Measurements from ENCODE around the gene ADGRL3.
"Not testable (repeated sequence)": the region's sequence is repeated elsewhere in the genome, so short reads cannot be mapped to it uniquely, and the experiment has no call there.

The ADGRL3 gene

DNA sequence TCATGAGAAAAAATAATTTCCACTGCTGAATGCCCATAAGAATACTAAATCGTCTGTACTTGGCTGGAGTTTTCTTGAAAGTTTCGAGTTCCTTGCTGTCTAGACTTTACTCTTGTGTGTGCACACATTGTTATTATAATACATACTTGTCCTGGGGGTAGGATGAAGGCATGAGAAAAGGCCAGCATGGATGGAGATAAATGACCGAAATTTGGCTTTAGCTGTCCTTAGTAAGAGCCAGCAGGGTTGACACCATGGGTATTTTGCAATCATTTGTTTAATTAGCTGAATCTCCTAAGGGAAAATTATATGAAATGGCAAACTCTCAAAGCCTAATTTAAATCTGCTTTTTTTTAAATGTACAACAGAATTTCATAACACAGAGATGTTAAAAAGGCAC is 641.6 kb downstream of the ADGRL3 start:
- no peaks in the 10 kb centered on the region for H3K9me3 ChIP-seq (ENCODE audit: control insufficient read depth, insufficient read depth, low read depth, low read length)
- no peaks in the 10 kb centered on the region for H3K36me3 ChIP-seq (ENCODE audit: control insufficient read depth in 2 of 2, insufficient read depth in 1 of 2, low read length in 2 of 2)
- ChIA-PET POLR2A (no interaction called here), CTCF (no interaction called here)
- TF ChIP-seq ZNF140 (tag by site-specific recombination; IDR thresholded peaks at IDR 0.05) (no peak), ZNF558 (tag by site-specific recombination; IDR thresholded peaks at IDR 0.05) (no peak), MYNN (tag by site-specific recombination; IDR thresholded peaks at IDR 0.05; ENCODE audit: borderline replicate concordance) (no peak), ZNF830 (tag by site-specific recombination; IDR thresholded peaks at IDR 0.05; ENCODE audit: low read depth) (no peak), SP7 (tag by site-specific recombination; IDR thresholded peaks at IDR 0.05) (no peak), ZNF324 (tag by site-specific recombination; IDR thresholded peaks at IDR 0.05) (no peak), ZNF311 (tag by site-specific recombination; IDR thresholded peaks at IDR 0.05; ENCODE audit: borderline replicate concordance) (no peak), ZNF747 (tag by site-specific recombination; IDR thresholded peaks at IDR 0.05) (no peak), ZNF510 (tag by site-specific recombination; IDR thresholded peaks at IDR 0.05; ENCODE audit: insufficient replicate concordance) (no peak), ZNF785 (tag by site-specific recombination; IDR thresholded peaks at IDR 0.05) (no peak)
- TF ChIP-seq, protein P1, sequence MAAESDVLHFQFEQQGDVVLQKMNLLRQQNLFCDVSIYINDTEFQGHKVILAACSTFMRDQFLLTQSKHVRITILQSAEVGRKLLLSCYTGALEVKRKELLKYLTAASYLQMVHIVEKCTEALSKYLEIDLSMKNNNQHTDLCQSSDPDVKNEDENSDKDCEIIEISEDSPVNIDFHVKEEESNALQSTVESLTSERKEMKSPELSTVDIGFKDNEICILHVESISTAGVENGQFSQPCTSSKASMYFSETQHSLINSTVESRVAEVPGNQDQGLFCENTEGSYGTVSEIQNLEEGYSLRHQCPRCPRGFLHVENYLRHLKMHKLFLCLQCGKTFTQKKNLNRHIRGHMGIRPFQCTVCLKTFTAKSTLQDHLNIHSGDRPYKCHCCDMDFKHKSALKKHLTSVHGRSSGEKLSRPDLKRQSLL (tag by site-specific recombination; IDR thresholded peaks at IDR 0.05): no peak
- H3K4me1 ChIP-seq (ENCODE audit: control insufficient read depth, insufficient read depth, low read length): no peaks in the 10 kb centered on the region; the same call in 1 of the 2 replicates
- H3K4me3 ChIP-seq (ENCODE audit: low read depth, low read length): no peak overlapping the region
- H3K27ac ChIP-seq (ENCODE audit: extremely low read depth, low read depth, low read length): no peak overlapping the region

DNA sequence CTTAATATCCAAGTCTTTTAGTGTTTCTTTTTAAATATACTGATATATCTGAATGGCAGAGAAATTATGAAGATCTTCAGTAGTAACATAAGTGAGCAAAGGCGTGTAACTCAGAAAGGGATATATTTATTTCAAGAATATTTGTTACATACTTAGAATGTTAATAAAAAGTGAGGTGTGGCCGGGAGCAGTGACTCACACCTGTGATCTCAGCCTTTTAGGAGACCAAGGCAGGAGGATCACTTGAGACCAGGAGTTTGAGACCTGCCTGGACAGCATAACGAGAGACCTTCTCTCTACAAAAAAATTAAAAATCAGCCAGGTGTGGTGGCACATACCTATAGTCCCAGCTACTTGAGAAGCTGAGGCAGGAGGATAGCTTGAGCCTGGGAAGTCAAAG is 651.0 kb downstream of the ADGRL3 start:
- POLR2A ChIA-PET: no interaction called here
- TF ChIP-seq, protein P2, sequence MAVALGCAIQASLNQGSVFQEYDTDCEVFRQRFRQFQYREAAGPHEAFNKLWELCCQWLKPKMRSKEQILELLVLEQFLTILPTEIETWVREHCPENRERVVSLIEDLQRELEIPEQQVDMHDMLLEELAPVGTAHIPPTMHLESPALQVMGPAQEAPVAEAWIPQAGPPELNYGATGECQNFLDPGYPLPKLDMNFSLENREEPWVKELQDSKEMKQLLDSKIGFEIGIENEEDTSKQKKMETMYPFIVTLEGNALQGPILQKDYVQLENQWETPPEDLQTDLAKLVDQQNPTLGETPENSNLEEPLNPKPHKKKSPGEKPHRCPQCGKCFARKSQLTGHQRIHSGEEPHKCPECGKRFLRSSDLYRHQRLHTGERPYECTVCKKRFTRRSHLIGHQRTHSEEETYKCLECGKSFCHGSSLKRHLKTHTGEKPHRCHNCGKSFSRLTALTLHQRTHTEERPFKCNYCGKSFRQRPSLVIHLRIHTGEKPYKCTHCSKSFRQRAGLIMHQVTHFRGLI (tag by site-specific recombination; IDR thresholded peaks at IDR 0.05): no peak
- TF ChIP-seq, protein P3, sequence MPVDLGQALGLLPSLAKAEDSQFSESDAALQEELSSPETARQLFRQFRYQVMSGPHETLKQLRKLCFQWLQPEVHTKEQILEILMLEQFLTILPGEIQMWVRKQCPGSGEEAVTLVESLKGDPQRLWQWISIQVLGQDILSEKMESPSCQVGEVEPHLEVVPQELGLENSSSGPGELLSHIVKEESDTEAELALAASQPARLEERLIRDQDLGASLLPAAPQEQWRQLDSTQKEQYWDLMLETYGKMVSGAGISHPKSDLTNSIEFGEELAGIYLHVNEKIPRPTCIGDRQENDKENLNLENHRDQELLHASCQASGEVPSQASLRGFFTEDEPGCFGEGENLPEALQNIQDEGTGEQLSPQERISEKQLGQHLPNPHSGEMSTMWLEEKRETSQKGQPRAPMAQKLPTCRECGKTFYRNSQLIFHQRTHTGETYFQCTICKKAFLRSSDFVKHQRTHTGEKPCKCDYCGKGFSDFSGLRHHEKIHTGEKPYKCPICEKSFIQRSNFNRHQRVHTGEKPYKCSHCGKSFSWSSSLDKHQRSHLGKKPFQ (tag by site-specific recombination; IDR thresholded peaks at IDR 0.05): no peak
- TF ChIP-seq SCRT1 (tag by site-specific recombination; IDR thresholded peaks at IDR 0.05; ENCODE audit: borderline replicate concordance) (no peak), ZNF23 (tag by site-specific recombination; IDR thresholded peaks at IDR 0.05; ENCODE audit: borderline replicate concordance) (no peak), ZBTB17 (tag by site-specific recombination; IDR thresholded peaks at IDR 0.05) (no peak)
- TF ChIP-seq, protein P4, sequence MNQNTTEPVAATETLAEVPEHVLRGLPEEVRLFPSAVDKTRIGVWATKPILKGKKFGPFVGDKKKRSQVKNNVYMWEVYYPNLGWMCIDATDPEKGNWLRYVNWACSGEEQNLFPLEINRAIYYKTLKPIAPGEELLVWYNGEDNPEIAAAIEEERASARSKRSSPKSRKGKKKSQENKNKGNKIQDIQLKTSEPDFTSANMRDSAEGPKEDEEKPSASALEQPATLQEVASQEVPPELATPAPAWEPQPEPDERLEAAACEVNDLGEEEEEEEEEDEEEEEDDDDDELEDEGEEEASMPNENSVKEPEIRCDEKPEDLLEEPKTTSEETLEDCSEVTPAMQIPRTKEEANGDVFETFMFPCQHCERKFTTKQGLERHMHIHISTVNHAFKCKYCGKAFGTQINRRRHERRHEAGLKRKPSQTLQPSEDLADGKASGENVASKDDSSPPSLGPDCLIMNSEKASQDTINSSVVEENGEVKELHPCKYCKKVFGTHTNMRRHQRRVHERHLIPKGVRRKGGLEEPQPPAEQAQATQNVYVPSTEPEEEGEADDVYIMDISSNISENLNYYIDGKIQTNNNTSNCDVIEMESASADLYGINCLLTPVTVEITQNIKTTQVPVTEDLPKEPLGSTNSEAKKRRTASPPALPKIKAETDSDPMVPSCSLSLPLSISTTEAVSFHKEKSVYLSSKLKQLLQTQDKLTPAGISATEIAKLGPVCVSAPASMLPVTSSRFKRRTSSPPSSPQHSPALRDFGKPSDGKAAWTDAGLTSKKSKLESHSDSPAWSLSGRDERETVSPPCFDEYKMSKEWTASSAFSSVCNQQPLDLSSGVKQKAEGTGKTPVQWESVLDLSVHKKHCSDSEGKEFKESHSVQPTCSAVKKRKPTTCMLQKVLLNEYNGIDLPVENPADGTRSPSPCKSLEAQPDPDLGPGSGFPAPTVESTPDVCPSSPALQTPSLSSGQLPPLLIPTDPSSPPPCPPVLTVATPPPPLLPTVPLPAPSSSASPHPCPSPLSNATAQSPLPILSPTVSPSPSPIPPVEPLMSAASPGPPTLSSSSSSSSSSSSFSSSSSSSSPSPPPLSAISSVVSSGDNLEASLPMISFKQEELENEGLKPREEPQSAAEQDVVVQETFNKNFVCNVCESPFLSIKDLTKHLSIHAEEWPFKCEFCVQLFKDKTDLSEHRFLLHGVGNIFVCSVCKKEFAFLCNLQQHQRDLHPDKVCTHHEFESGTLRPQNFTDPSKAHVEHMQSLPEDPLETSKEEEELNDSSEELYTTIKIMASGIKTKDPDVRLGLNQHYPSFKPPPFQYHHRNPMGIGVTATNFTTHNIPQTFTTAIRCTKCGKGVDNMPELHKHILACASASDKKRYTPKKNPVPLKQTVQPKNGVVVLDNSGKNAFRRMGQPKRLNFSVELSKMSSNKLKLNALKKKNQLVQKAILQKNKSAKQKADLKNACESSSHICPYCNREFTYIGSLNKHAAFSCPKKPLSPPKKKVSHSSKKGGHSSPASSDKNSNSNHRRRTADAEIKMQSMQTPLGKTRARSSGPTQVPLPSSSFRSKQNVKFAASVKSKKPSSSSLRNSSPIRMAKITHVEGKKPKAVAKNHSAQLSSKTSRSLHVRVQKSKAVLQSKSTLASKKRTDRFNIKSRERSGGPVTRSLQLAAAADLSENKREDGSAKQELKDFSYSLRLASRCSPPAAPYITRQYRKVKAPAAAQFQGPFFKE (tag by site-specific recombination; IDR thresholded peaks at IDR 0.05; ENCODE audit: borderline replicate concordance): no peak
- TF ChIP-seq, protein P5, sequence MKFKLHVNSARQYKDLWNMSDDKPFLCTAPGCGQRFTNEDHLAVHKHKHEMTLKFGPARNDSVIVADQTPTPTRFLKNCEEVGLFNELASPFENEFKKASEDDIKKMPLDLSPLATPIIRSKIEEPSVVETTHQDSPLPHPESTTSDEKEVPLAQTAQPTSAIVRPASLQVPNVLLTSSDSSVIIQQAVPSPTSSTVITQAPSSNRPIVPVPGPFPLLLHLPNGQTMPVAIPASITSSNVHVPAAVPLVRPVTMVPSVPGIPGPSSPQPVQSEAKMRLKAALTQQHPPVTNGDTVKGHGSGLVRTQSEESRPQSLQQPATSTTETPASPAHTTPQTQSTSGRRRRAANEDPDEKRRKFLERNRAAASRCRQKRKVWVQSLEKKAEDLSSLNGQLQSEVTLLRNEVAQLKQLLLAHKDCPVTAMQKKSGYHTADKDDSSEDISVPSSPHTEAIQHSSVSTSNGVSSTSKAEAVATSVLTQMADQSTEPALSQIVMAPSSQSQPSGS (tag by site-specific recombination; IDR thresholded peaks at IDR 0.05; ENCODE audit: low read depth): no peak
- TF ChIP-seq, protein P6, sequence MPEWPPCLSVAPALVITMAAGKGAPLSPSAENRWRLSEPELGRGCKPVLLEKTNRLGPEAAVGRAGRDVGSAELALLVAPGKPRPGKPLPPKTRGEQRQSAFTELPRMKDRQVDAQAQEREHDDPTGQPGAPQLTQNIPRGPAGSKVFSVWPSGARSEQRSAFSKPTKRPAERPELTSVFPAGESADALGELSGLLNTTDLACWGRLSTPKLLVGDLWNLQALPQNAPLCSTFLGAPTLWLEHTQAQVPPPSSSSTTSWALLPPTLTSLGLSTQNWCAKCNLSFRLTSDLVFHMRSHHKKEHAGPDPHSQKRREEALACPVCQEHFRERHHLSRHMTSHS (tag by site-specific recombination; IDR thresholded peaks at IDR 0.05): no peak
- no peak overlapping the region for H3K4me3 ChIP-seq (ENCODE audit: low read depth, low read length)
- no peaks in the 10 kb centered on the region for H3K9me3 ChIP-seq (ENCODE audit: control insufficient read depth, insufficient read depth, low read depth, low read length)
- CTCF ChIA-PET: no interaction called here
- no peaks in the 10 kb centered on the region for H3K4me1 ChIP-seq (ENCODE audit: control insufficient read depth, insufficient read depth, low read length)
- H3K27ac ChIP-seq (ENCODE audit: extremely low read depth, low read depth, low read length): no peak overlapping the region
- H3K36me3 ChIP-seq (ENCODE audit: control insufficient read depth in 2 of 2, insufficient read depth in 1 of 2, low read length in 2 of 2): no peaks in the 10 kb centered on the region

DNA sequence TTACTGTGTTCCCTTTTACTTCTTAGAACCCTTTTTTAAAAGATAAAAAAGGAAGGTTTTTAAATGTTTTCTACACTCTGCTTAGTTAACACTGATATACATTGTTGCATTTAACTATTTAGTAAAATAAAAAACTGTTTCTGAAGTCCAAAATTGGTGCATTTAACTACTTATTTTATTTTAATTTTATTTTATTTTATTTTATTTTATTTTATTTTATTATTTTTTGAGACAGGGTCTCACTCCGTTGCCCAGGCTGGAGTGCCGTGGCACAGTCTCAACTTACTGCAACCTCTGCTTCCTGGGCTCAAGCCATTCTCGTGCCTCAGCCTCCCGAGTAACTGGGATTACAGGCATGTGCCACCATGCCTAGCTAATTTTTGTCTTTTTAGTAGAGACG is 652.0 kb downstream of the ADGRL3 start:
- CTCF ChIA-PET; H3K4me1 ChIP-seq (ENCODE audit: control insufficient read depth, insufficient read depth, low read length); H3K36me3 ChIP-seq (ENCODE audit: control insufficient read depth in 2 of 2, insufficient read depth in 1 of 2, low read length in 2 of 2); POLR2A ChIA-PET; H3K9me3 ChIP-seq (ENCODE audit: control insufficient read depth, insufficient read depth, low read depth, low read length); H3K27ac ChIP-seq (ENCODE audit: extremely low read depth, low read depth, low read length); H3K4me3 ChIP-seq (ENCODE audit: low read depth, low read length): not testable (repeated sequence)

All from HEK293 (cell line).